IMR-90 (cell line): Measurements from ENCODE around the gene CMTR1.

Experiments
- BHLHE40 ChIP-seq: fragments of 150-350 bp; IDR thresholded peaks from 2 replicates; pipeline ENCODE4 v1.6.1; 2016; ENCODE audit warnings: mild to moderate bottlenecking, low read depth, low read length
- CEBPB ChIP-seq: IDR thresholded peaks from 2 replicates; pipeline ENCODE4 v1.6.1; 2012; ENCODE audit warnings: low read depth, low read length, improper control_type of control experiment
- CHD1 ChIP-seq: IDR thresholded peaks from 2 replicates; pipeline ENCODE4 v1.6.1; 2012; ENCODE audit warnings: low read depth, low read length, improper control_type of control experiment
- CTCF ChIP-seq: conservative IDR thresholded peaks from 2 replicates; pipeline ENCODE4 v1.5.1; 2012; ENCODE audit warnings: mild to moderate bottlenecking, low read depth, low read length, improper control_type of control experiment
- ELK1 ChIP-seq: fragments of 150-350 bp; IDR thresholded peaks from 2 replicates; pipeline ENCODE4 v1.6.1; 2016; ENCODE audit warnings: low read depth, mild to moderate bottlenecking, low read length, moderate library complexity, borderline replicate concordance
- FOS ChIP-seq: fragments of 150-350 bp; IDR thresholded peaks from 2 replicates; pipeline ENCODE4 v1.6.1; 2016; ENCODE audit warnings: low read depth, low read length
- MAZ ChIP-seq: IDR thresholded peaks from 2 replicates; pipeline ENCODE4 v1.6.1; 2012; ENCODE audit warnings: low read depth, mild to moderate bottlenecking, low read length, improper control_type of control experiment, moderate library complexity, borderline replicate concordance
- MXI1 ChIP-seq: IDR thresholded peaks from 2 replicates; pipeline ENCODE4 v1.6.1; 2012; ENCODE audit warnings: low read depth, mild to moderate bottlenecking, low read length, moderate library complexity, borderline replicate concordance
- POLR2A ChIP-seq: IDR thresholded peaks from 2 replicates; pipeline ENCODE4 v1.6.1; 2012; ENCODE audit warnings: mild to moderate bottlenecking, low read depth, low read length
- RCOR1 ChIP-seq: IDR thresholded peaks from 2 replicates; pipeline ENCODE4 v1.6.1; 2012; ENCODE audit warnings: mild to moderate bottlenecking, low read length, improper control_type of control experiment; ENCODE audit not compliant: insufficient replicate concordance
- SMC3 ChIP-seq: fragments of 150-350 bp; IDR thresholded peaks from 2 replicates; pipeline ENCODE4 v1.6.1; 2016; ENCODE audit warnings: low read depth, mild to moderate bottlenecking, antibody characterized with exemption, low read length, moderate library complexity
- USF2 ChIP-seq: fragments of 150-350 bp; IDR thresholded peaks from 2 replicates; pipeline ENCODE4 v1.6.1; 2017; ENCODE audit warnings: mild to moderate bottlenecking, antibody characterized with exemption, low read length, low read depth

- TF ChIP-seq CHD1 (no peak), CTCF (no peak), MAZ (no peak), FOS (no peak), BHLHE40 (no peak), POLR2A (no peak), ELK1 (no peak), USF2 (no peak), RCOR1 (no peak), SMC3 (no peak), CEBPB (no peak), MXI1 (no peak)
Measured at GRCh38 chr6:37492991-37493660, 60.1 kb downstream of the CMTR1 start.
